NCI-H82 treated with DMSO at 0.1 percent for 48 hours (cell line): ENCODE results near the gene TMEM44.
"Not testable (repeated sequence)": the region's sequence is repeated elsewhere in the genome, so short reads cannot be mapped to it uniquely, and the experiment has no call there.

Source experiments
- DNase-seq: peaks from one replicate; lab custom pipeline; 2025; ENCODE audit not compliant: unreplicated experiment; lab: John Stamatoyannopoulos, UW

The TMEM44 gene

GRCh38 chr3:194615226-194615625 is 18.0 kb downstream of the TMEM44 start:
- DNase-seq: no peak

GRCh38 chr3:194612221-194612620 is 21.0 kb downstream of the TMEM44 start:
- no peak for DNase-seq

GRCh38 chr3:194610689-194611088 is 22.5 kb downstream of the TMEM44 start:
- DNase-seq: no peak

- DNase-seq: no peak
Observed at GRCh38 chr3:194609601-194610000, 23.6 kb downstream of the TMEM44 start.

- no peak for DNase-seq
Observed at GRCh38 chr3:194608981-194609380, 24.2 kb downstream of the TMEM44 start.

GRCh38 chr3:194607592-194608389 is 25.4 kb downstream of the TMEM44 start:
- DNase-seq: no peak

GRCh38 chr3:194606941-194607340 is 26.3 kb downstream of the TMEM44 start:
- no peak for DNase-seq

- DNase-seq: no peak
Observed at GRCh38 chr3:194606163-194606562, 27.1 kb downstream of the TMEM44 start.

- not testable (repeated sequence) for DNase-seq
Observed at GRCh38 chr3:194605314-194605713, 27.9 kb downstream of the TMEM44 start.

GRCh38 chr3:194604837-194605236 is 28.4 kb downstream of the TMEM44 start:
- DNase-seq: no peak

GRCh38 chr3:194604126-194604525 is 29.1 kb downstream of the TMEM44 start:
- no peak for DNase-seq

GRCh38 chr3:194602669-194603171 is 30.5 kb downstream of the TMEM44 start:
- DNase-seq: no peak

GRCh38 chr3:194598771-194599557 is 34.3 kb downstream of the TMEM44 start:
- DNase-seq: no peak

GRCh38 chr3:194596906-194597305 is 36.3 kb downstream of the TMEM44 start:
- no peak for DNase-seq

- DNase-seq: no peak
Observed at GRCh38 chr3:194592798-194593752, 40.1 kb downstream of the TMEM44 start.

- DNase-seq: no peak
Observed at GRCh38 chr3:194588741-194589140, 44.5 kb downstream of the TMEM44 start.

- DNase-seq: no peak
Observed at GRCh38 chr3:194588236-194588635, 45.0 kb downstream of the TMEM44 start.

- no peak for DNase-seq
Observed at GRCh38 chr3:194587438-194587931, 45.7 kb downstream of the TMEM44 start.

GRCh38 chr3:194586836-194587235 is 46.4 kb downstream of the TMEM44 start:
- no peak for DNase-seq

GRCh38 chr3:194585880-194586281 is 47.3 kb downstream of the TMEM44 start:
- DNase-seq: no peak

- DNase-seq: no peak
Observed at GRCh38 chr3:194584866-194585265, 48.4 kb downstream of the TMEM44 start.
